Measurements from ENCODE around the gene EHHADH. TPM values are rescaled to one million over a fixed set of nuclear protein-coding genes. Genes with fewer than 3 reads are reported as not detected.

The EHHADH gene
- total RNA-seq, 1 donor from 2014 or later: 4.9 TPM

GRCh38 chr3:185283374-185283935 lies 29.6 kb upstream of the EHHADH start:
- DNase-seq: no peak
- H3K4me3 Mint-ChIP-seq (ENCODE audit: unreplicated experiment): peak overlapping the region; percentile 96
- H3K9me3 Mint-ChIP-seq (ENCODE audit: unreplicated experiment): peaks cover 5% of the 10 kb centered on the region
- H3K36me3 Mint-ChIP-seq (ENCODE audit: unreplicated experiment): peaks cover 7% of the 10 kb centered on the region
- H3K27me3 Mint-ChIP-seq (ENCODE audit: unreplicated experiment): peaks cover 3% of the 10 kb centered on the region
- no peak overlapping the region for H3K27ac Mint-ChIP-seq (ENCODE audit: unreplicated experiment)
- H3K4me1 Mint-ChIP-seq (ENCODE audit: low read depth, unreplicated experiment): peaks cover 2% of the 10 kb centered on the region
- no peak for TF ChIP-seq CTCF (IDR thresholded peaks at IDR 0.05; ENCODE audit: partially characterized antibody, unreplicated experiment)

- peaks cover 3% of the 10 kb centered on the region for H3K27me3 Mint-ChIP-seq (ENCODE audit: unreplicated experiment)
- peak overlapping the region; percentile 87 for H3K27ac Mint-ChIP-seq (ENCODE audit: unreplicated experiment)
- H3K4me3 Mint-ChIP-seq (ENCODE audit: unreplicated experiment): peak overlapping the region; percentile 96
- DNase-seq: peak; percentile 95
- no peak for TF ChIP-seq CTCF (IDR thresholded peaks at IDR 0.05; ENCODE audit: partially characterized antibody, unreplicated experiment)
- H3K36me3 Mint-ChIP-seq (ENCODE audit: unreplicated experiment): peaks cover 7% of the 10 kb centered on the region
- H3K4me1 Mint-ChIP-seq (ENCODE audit: low read depth, unreplicated experiment): peaks cover 2% of the 10 kb centered on the region
- peaks cover 5% of the 10 kb centered on the region for H3K9me3 Mint-ChIP-seq (ENCODE audit: unreplicated experiment)
Measured at GRCh38 chr3:185282696-185283373, 29.0 kb upstream of the EHHADH start.

- TF ChIP-seq CTCF (IDR thresholded peaks at IDR 0.05; ENCODE audit: partially characterized antibody, unreplicated experiment): peak; percentile 87
- Mint-ChIP-seq H3K27me3 (ENCODE audit: unreplicated experiment) (peaks cover 3% of the 10 kb centered on the region), H3K36me3 (ENCODE audit: unreplicated experiment) (peaks cover 7% of the 10 kb centered on the region), H3K4me1 (ENCODE audit: low read depth, unreplicated experiment) (peaks cover 2% of the 10 kb centered on the region), H3K27ac (ENCODE audit: unreplicated experiment) (no peak overlapping the region), H3K4me3 (ENCODE audit: unreplicated experiment) (no peak overlapping the region), H3K9me3 (ENCODE audit: unreplicated experiment) (peaks cover 5% of the 10 kb centered on the region)
- no peak for DNase-seq
Measured at GRCh38 chr3:185280572-185281365, 26.9 kb upstream of the EHHADH start.

- peaks cover 3% of the 10 kb centered on the region for H3K27me3 Mint-ChIP-seq (ENCODE audit: unreplicated experiment)
- no peak overlapping the region for H3K27ac Mint-ChIP-seq (ENCODE audit: unreplicated experiment)
- peaks cover 7% of the 10 kb centered on the region for H3K36me3 Mint-ChIP-seq (ENCODE audit: unreplicated experiment)
- TF ChIP-seq CTCF (IDR thresholded peaks at IDR 0.05; ENCODE audit: partially characterized antibody, unreplicated experiment): no peak
- H3K4me1 Mint-ChIP-seq (ENCODE audit: low read depth, unreplicated experiment): peaks cover 2% of the 10 kb centered on the region
- DNase-seq: no peak
- H3K9me3 Mint-ChIP-seq (ENCODE audit: unreplicated experiment): peaks cover 5% of the 10 kb centered on the region
- no peak overlapping the region for H3K4me3 Mint-ChIP-seq (ENCODE audit: unreplicated experiment)
Measured at GRCh38 chr3:185279587-185280138, 25.8 kb upstream of the EHHADH start.
